ENCODE results near the gene UBAP2L.

- TF ChIP-seq POLR2A (IDR thresholded peaks at IDR 0.05; ENCODE audit: low read length) (no peak), GATA1 (IDR thresholded peaks at IDR 0.05; ENCODE audit: low read depth, low read length) (no peak)
These were observed 52.3 kb downstream of the UBAP2L start for GRCh38 chr1:154272999-154273563.
